ENCODE measurements around the gene DOCK9.

DOCK9 gene

DNA sequence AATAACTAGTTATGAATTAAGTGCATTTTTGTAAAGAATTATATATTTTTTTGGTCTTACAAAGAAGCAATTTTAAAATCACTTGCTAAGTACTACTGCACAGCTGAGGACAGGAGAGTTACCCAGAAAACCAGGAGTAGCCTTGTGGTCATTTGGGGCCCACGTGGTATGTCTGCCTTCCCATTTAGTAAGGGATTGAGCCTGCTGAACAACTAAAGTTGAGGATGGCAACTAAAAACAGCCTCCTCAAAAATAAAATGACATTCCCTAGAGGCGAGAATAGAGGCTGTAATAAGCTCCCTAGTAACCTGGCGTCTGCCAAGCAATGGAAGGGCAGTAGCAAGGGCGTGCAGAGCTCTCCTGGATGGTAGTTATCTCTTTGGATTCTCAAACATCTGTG lies 36.3 kb downstream of the DOCK9 start:
- Histone ChIP-seq H3K36me3 (no peaks in the 10 kb centered on the region), H3K9me3 (no peaks in the 10 kb centered on the region), H3K4me1 (peaks cover 0 to 5% (median 0%) of the 10 kb centered on the region in 4 donors), H3K27ac (no peak overlapping the region), H3K4me3 (no peak overlapping the region), H3K27me3 (no peaks in the 10 kb centered on the region)
- no peak for TF ChIP-seq CTCF (IDR thresholded peaks at IDR 0.05)
- DNase-seq, result no peak
- intact Hi-C loops (cut with DNase I; ENCODE audit: low total_unique reads), result no loop called here

DNA sequence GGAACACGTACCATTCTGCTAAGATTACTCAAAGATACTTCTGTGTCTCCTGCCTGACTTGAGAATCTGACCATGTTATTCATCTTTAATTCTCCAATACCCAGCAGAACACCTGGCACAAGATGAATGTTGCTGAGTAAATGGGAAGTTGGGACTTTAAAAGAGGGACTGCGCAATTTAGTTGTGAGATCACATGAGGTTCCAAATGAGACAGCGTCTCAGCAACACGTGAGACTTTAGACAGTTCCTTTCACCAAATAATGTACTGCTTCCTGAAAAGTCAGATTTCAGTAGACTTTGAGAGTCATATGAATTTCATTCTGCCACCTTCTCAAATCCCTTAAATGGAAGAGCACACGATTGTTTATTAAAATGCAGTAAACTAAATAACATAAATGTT lies 36.7 kb downstream of the DOCK9 start:
- Histone ChIP-seq H3K4me3 (no peak overlapping the region), H3K36me3 (no peaks in the 10 kb centered on the region), H3K4me1 (peaks cover 0 to 5% (median 0%) of the 10 kb centered on the region in 4 donors), H3K27me3 (no peaks in the 10 kb centered on the region), H3K9me3 (no peaks in the 10 kb centered on the region), H3K27ac (no peak overlapping the region)
- intact Hi-C loops (cut with DNase I; ENCODE audit: low total_unique reads), result no loop called here
- no peak for TF ChIP-seq CTCF (IDR thresholded peaks at IDR 0.05)
- no peak for DNase-seq

DNA sequence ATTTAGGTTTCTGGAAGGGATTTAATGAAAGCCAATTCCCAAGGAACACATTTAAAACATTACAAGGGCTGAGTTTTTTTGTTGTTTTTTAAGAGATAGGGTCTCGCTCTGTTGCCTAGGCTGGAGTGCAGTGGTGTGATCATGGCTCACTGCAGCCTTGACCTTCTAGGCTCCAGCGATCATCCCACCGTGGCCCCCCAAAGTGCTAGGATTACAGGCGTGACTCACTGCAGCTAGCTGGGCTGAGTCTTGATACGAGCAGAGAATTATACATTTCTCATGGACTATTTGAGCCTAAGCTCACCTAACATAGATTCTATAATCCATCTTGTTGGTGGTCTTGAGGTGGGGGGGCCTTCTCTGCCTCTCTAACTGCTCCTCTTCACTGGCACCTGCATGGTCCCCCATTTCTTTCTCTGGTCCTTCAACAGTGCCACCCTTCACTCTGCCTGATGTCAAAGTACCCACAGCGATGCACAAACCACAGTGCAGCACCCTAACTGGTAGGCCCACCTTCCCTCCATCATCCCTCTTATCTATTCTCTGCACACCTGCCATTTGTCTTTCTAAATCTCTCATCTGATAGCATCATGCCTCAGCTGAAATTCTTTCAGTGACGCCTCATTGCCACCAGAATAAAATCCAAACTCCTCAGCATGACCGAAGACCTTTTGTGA lies 37.4 kb downstream of the DOCK9 start:
- intact Hi-C loops (cut with DNase I; ENCODE audit: low total_unique reads), result no loop called here
- no peak overlapping the region for H3K27ac ChIP-seq
- H3K4me3 ChIP-seq, result no peak overlapping the region
- no peak for DNase-seq
- no peak for TF ChIP-seq CTCF (IDR thresholded peaks at IDR 0.05)
- H3K27me3 ChIP-seq, result no peaks in the 10 kb centered on the region
- H3K9me3 ChIP-seq, result no peaks in the 10 kb centered on the region
- H3K4me1 ChIP-seq, result peaks cover 0 to 5% (median 0%) of the 10 kb centered on the region in 4 donors
- H3K36me3 ChIP-seq, result no peaks in the 10 kb centered on the region

GRCh38 chr13:98939660-98940191 lies 38.1 kb downstream of the DOCK9 start:
- DNase-seq, result no peak
- no peak overlapping the region for H3K27ac ChIP-seq
- H3K4me3 ChIP-seq, result no peak overlapping the region
- intact Hi-C loops (cut with DNase I; ENCODE audit: low total_unique reads), result no loop called here
- TF ChIP-seq CTCF (IDR thresholded peaks at IDR 0.05), result no peak
- H3K9me3 ChIP-seq, result peaks cover 0 to 1% (median under 1%) of the 10 kb centered on the region in 3 donors
- H3K4me1 ChIP-seq, result peaks cover 0 to 5% (median 0%) of the 10 kb centered on the region in 4 donors
- H3K36me3 ChIP-seq, result no peaks in the 10 kb centered on the region
- H3K27me3 ChIP-seq, result no peaks in the 10 kb centered on the region

GRCh38 chr13:98938801-98939200 lies 39.1 kb downstream of the DOCK9 start:
- no peak for TF ChIP-seq CTCF (IDR thresholded peaks at IDR 0.05)
- DNase-seq, result no peak
- no peaks in the 10 kb centered on the region for H3K27me3 ChIP-seq
- peaks cover 0 to 4% (median 0%) of the 10 kb centered on the region in 3 donors for H3K36me3 ChIP-seq
- peaks cover 0 to 5% (median 0%) of the 10 kb centered on the region in 4 donors for H3K4me1 ChIP-seq
- H3K27ac ChIP-seq, result no peak overlapping the region
- no peak overlapping the region for H3K4me3 ChIP-seq
- intact Hi-C loops (cut with DNase I; ENCODE audit: low total_unique reads), result no loop called here
- peaks cover 0 to 10% (median 10%) of the 10 kb centered on the region in 3 donors for H3K9me3 ChIP-seq

All from tibial artery (tissue), 4 donors.